Fibroblast of skin of left quadriceps (primary cell): Measurements from ENCODE around the gene RAB1B.

Experiments
- DNase-seq, 2 experiments: peaks; one replicate each; pipeline ENCODE4 v3.0.0-alpha.2; 2013; ENCODE audit warnings: low read depth in 2 of 2

RAB1B gene

DNA sequence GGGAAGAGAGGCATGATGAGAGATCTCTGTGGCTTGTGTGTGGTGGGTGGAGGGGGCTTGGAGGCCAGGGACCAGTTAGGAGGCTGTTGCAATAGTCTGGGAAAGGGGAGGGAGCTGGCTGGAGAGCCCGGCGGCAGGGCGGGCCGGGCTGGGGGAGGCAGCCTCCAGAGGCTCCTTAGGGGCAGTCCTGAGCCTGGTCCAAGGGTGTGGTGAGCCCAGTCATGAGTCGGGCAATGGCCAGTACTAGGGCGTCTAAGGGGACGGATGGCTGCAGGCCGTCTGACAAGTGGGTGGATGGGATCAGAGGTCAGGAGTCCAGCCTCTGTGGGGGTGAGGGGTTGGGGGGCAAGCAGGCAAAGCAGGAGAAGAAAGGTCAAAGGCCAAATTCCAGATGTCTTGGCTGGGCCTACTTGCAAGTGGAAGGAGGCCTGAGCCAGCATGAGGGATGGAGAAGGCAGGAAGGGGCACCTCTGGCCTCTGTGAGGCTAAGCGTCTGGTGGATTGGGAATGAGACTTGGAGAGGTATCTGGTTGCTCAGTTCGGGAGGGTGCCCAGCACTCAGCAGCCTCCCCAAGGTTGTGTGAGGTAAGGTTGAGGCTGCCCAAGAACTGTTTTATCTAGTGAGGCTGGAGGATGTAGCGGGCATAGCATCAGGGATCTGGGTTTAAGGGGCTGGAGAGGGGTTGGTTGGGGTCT is 54.4 kb downstream of the RAB1B start:
- DNase-seq: no peak

DNA sequence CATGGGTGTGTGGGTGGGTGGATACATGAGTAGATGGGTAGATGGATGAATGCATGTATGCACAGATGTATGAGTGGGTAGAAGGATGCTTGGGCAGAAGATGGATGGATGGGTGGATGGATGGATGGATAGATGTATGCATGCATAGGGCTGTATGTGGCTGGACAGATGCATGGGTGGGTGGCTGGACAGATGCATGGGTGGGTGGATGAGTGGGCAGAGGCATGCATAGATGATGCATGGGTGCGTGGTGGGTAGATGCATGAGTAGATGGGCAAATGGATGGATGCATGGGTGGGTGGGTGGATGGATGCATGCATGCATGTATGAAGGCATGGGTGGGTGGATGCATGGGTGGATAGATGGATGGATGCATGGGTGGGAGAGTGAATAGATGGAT is 55.2 kb downstream of the RAB1B start:
- DNase-seq: no peak

DNA sequence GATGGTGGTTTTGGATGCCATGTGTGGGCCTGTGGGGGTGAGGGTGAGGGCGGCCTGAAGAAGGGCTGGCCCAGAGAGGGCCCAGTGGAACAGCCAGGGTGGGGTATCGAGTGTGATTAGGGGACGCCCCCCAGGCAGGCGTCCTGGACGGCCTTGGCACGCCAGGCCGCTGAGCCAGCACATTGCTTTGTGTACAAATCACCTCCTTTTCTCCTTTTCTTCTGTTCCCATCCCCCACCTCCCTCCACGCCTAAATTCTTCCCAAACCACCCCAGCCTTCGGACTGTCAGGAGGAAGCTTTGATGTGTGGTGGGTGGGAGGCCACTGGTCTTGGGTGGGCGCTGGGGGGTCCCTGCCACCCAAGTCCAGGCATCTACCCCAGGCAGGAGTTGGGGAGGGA is 56.2 kb downstream of the RAB1B start:
- no peak for DNase-seq

DNA sequence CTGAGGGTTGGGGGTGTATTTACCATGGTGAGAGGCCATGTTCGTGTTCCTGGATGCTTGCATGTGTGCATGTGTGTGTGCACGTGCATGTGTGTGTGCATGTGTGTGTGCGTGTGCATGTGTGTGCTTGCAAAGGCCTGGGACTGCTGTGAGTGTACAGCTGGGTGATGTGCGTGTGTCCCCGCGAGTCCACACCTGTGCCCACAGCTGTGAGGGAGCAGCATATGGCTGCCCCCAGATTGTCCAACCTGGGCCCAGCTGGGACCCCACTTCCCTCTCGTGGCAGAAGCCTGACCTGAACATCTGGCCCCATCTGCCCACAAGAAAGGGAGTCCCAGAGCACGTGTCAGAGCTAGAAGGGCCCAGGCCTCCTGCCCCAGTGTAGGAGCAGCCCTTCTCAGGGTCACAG is 56.8 kb downstream of the RAB1B start:
- no peak for DNase-seq

DNA sequence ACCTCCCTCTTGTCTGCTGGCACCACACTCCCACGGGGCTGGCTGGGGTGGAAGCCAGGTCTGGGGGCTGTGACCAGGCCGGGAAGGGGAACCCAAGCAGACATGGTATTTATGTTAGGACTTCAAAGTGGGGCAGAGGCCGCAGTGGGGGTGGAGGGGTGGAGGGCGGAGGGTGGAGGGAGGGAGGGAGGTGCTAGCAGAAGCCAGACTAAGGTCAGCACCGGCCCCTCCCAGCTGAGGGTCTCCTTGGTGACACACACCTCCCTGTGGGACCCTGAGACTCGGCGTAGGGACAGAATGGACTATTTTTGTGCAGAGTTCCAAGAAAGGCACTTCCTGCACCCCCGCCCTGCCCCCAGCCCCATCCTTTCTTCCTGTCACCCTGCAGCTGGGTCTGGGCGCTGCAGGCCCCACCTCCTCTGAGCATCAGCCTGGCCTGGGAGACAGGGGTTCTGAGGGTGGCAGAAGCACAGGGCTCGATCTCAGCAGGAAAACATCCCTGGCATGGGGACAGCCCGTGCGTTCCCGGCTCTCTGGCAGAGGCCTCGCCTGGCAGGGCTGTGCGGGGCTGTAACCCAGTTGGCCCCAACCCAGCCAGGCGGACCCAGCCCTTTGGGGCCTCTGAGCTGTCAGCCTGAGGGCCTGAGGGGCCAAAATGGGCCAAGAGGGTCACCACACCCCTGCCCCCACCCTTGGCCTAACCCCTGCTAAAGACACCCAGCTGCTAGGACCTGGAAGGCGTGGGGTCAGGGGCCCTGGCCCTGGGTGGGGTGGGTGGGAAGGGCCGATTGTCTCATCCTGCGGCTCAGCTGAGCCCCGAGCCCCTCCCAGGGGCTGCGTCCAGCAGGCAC is 58.0 kb downstream of the RAB1B start:
- DNase-seq: no peak
